A673 (cell line): ENCODE data around the gene SEMA5B.

ENCODE experiments used
- EZH2 ChIP-seq: fragments of 200-600 bp; sonication (generic); IDR thresholded peaks from 2 replicates; pipeline ENCODE4 v1.6.1; 2017; ENCODE audit warnings: borderline replicate concordance, low read depth, mild to moderate bottlenecking, mixed read lengths, antibody characterized with exemption, low read length; ENCODE audit not compliant: poor library complexity, severe bottlenecking
- TF ChIP-seq, protein P1 (sequence below): fragments of 300-800, 200-600 bp; sonication (generic); conservative IDR thresholded peaks from 2 replicates; pipeline ENCODE4 v1.5.1; 2017; ENCODE audit warnings: low read depth, mild to moderate bottlenecking, antibody characterized with exemption, low read length, moderate library complexity, mixed read lengths

- TF ChIP-seq, protein P1, sequence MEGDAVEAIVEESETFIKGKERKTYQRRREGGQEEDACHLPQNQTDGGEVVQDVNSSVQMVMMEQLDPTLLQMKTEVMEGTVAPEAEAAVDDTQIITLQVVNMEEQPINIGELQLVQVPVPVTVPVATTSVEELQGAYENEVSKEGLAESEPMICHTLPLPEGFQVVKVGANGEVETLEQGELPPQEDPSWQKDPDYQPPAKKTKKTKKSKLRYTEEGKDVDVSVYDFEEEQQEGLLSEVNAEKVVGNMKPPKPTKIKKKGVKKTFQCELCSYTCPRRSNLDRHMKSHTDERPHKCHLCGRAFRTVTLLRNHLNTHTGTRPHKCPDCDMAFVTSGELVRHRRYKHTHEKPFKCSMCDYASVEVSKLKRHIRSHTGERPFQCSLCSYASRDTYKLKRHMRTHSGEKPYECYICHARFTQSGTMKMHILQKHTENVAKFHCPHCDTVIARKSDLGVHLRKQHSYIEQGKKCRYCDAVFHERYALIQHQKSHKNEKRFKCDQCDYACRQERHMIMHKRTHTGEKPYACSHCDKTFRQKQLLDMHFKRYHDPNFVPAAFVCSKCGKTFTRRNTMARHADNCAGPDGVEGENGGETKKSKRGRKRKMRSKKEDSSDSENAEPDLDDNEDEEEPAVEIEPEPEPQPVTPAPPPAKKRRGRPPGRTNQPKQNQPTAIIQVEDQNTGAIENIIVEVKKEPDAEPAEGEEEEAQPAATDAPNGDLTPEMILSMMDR: no peak
- TF ChIP-seq EZH2: no peak
Observed at GRCh38 chr3:123048480-123049237, 21.1 kb upstream of the SEMA5B start.
